Tibial nerve (tissue), 4 donors: Measurements from ENCODE around the gene SUPT3H.

Source experiments
- CTCF ChIP-seq, 5 experiments: fragments of 200-600 bp in 3 of 5; fragments of 450-650 bp in 2 of 5; sonication (generic) in 3 of 5; IDR thresholded peaks; one replicate each; pipeline ENCODE4 v1.5.1; 2016 to 2019; ENCODE audit warnings: antibody characterized with exemption in 5 of 5, mild to moderate bottlenecking in 3 of 5, moderate library complexity in 2 of 5
- EP300 ChIP-seq, 2 donors: sonication (generic); formaldehyde crosslinking; IDR thresholded peaks; one replicate each; pipeline ENCODE4 v1.6.1; 2017; ENCODE audit warnings: antibody characterized with exemption in 2 of 2, mild to moderate bottlenecking in 1 of 2

DNA sequence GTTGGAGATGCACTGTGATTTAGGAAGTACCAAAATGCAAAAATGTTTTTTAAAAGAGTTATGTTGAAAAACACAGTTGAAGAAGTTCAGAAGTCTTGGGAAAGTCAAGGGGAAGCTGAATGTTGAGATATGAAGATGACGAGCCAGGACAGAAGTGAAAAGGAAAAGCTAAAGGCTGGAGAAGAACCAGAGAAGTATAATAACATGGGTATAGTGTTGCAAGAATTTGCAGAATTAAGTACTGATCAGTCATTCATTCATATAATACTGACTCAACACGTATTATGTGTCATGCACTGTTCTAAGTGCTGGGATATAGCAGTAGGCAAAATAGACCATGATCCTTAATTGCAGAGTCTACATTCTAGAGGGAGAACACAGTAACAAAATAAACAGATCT lies 557.4 kb downstream of the SUPT3H start:
- TF ChIP-seq CTCF (IDR thresholded peaks at IDR 0.05), result no peak
- TF ChIP-seq EP300 (IDR thresholded peaks at IDR 0.05), result no peak
